Stimulated activated CD4-positive, alpha-beta T cell treated with anti-CD3 and anti-CD28 coated beads, Interleukin-1b, Interleukin-23, amount 100 ng/mL, for 24 hours (primary cell): Measurements from ENCODE around the gene XRN2.

Experiments
- DNase-seq, 4 experiments: peaks; one replicate each; pipeline ENCODE4 v3.0.0-alpha.2; 2020; ENCODE audit warnings: low read depth in 4 of 4, low spot score in 1 of 4

Gene XRN2

GRCh38 chr20:21384308-21384892, 81.3 kb downstream of the XRN2 start:
- DNase-seq: no peak

GRCh38 chr20:21386111-21386510, 83.0 kb downstream of the XRN2 start:
- no peak for DNase-seq

GRCh38 chr20:21387528-21387927, 84.4 kb downstream of the XRN2 start:
- no peak for DNase-seq

- DNase-seq: no peak
Measured at GRCh38 chr20:21388566-21388965, 85.4 kb downstream of the XRN2 start.

- no peak for DNase-seq
Measured at GRCh38 chr20:21389368-21389767, 86.2 kb downstream of the XRN2 start.

- DNase-seq: no peak
Measured at GRCh38 chr20:21390768-21391167, 87.6 kb downstream of the XRN2 start.

- no peak for DNase-seq
Measured at GRCh38 chr20:21391185-21391971, 88.2 kb downstream of the XRN2 start.

GRCh38 chr20:21391972-21392352, 88.8 kb downstream of the XRN2 start:
- no peak for DNase-seq

GRCh38 chr20:21393166-21393565, 90.0 kb downstream of the XRN2 start:
- DNase-seq: no peak

GRCh38 chr20:21393816-21394519, 90.8 kb downstream of the XRN2 start:
- DNase-seq: no peak

- no peak for DNase-seq
Measured at GRCh38 chr20:21394551-21394950, 91.4 kb downstream of the XRN2 start.

GRCh38 chr20:21395051-21395665, 92.0 kb downstream of the XRN2 start:
- no peak for DNase-seq

GRCh38 chr20:21395666-21396598, 92.8 kb downstream of the XRN2 start:
- DNase-seq: no peak

GRCh38 chr20:21396599-21397340, 93.6 kb downstream of the XRN2 start:
- DNase-seq: no peak

- DNase-seq: no peak
Measured at GRCh38 chr20:21397341-21398108, 94.4 kb downstream of the XRN2 start, which contains the start of gene NKX2-4. NKX2-4 (minus strand) TSS chr20:21397526; CDS start chr20:21397399, 127 bp downstream.

GRCh38 chr20:21398109-21399004, 95.2 kb downstream of the XRN2 start:
- no peak for DNase-seq

- no peak for DNase-seq
Measured at GRCh38 chr20:21399005-21399475, 95.9 kb downstream of the XRN2 start.

- DNase-seq: no peak
Measured at GRCh38 chr20:21411725-21412124, 108.6 kb downstream of the XRN2 start.
